Transverse colon (tissue), 4 donors: ENCODE data around the gene CLEC3B.

Experiments
- CTCF ChIP-seq, 5 experiments: fragments of 200-600 bp in 3 of 5; fragments of 450-650 bp in 2 of 5; sonication (generic) in 3 of 5; IDR thresholded peaks; 1 replicate in 2 of 5; 2 replicates in 3 of 5; pipeline ENCODE4 v1.5.1; 2016 to 2017; ENCODE audit warnings: antibody characterized with exemption in 5 of 5, inconsistent platforms in 3 of 5, mild to moderate bottlenecking in 2 of 5, moderate library complexity in 1 of 5
- POLR2AphosphoS5 ChIP-seq, 3 donors: sonication (generic); formaldehyde crosslinking; IDR thresholded peaks; one replicate each; pipeline ENCODE4 v1.6.1; 2016; ENCODE audit warnings: antibody characterized with exemption in 3 of 3

GRCh38 chr3:44992555-44993470 is 33.3 kb upstream of the CLEC3B start:
- TF ChIP-seq POLR2AphosphoS5 (IDR thresholded peaks at IDR 0.05) (no peak), CTCF (IDR thresholded peaks at IDR 0.05) (peak; percentile 47 to 55 (median 49))
